Left renal cortex interstitium (tissue), 4 donors: ENCODE results near the gene DPPA2. TPM values are rescaled to one million over a fixed set of nuclear protein-coding genes. Genes with fewer than 3 reads are reported as not detected.
"Not testable (repeated sequence)": the region's sequence is repeated elsewhere in the genome, so short reads cannot be mapped to it uniquely, and the experiment has no call there.

ENCODE experiments used
- DNase-seq, 4 donors: peaks; one replicate each; pipeline ENCODE4 v3.0.0-alpha.2; 2013; ENCODE audit warnings: low read depth in 4 of 4, low spot score in 2 of 4, missing footprints in 1 of 4
- polyA plus RNA-seq, 4 donors: library from polyadenylated mRNA; unstranded; fragments of 120-200 nt; gene quantifications; one replicate each; pipeline ENCODE4 v1.2.1, GENCODE V29; 2013; ENCODE audit not compliant: insufficient read length in 4 of 4

Gene DPPA2, protein sequence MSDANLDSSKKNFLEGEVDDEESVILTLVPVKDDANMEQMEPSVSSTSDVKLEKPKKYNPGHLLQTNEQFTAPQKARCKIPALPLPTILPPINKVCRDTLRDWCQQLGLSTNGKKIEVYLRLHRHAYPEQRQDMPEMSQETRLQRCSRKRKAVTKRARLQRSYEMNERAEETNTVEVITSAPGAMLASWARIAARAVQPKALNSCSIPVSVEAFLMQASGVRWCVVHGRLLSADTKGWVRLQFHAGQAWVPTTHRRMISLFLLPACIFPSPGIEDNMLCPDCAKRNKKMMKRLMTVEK
- polyA plus RNA-seq = 1 to 10 TPM in 3 of 4 donors, under 1 TPM in 1; 0.72 to 1.3 (median 1.1) TPM

DNA sequence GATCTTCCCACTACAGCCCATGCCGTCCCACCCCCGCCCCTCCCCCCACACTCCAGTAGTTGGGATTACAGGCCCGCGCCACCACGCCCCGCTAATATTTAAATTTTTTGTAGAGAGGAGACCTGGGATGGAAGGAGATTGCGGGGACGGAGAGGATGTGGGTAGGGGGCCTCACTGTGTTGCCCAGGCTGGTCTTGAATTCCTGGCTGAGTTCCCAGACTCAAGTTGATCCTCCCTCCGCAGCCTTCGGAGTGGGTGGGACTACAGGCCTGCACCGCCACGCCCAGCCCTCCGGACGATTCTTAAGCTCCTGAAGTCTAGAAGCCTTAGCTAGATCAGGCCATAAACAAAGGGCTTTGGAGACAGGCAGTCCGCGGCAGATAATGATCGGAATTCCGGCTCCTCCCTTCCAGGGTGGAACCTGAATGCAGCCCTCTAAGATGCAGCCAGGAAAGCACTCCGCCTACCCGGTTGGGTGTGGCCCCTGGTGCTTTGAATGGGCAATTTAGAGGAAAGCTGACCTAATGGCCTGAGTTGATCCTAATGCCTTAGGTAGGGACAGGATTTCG is at the start of gene DPPA2:
DPPA2 (minus strand) TSS at position 356 of the 569 bp plus-strand sequence. CDS start 1,975 bp downstream, outside the sequence.
- no peak for DNase-seq

DNA sequence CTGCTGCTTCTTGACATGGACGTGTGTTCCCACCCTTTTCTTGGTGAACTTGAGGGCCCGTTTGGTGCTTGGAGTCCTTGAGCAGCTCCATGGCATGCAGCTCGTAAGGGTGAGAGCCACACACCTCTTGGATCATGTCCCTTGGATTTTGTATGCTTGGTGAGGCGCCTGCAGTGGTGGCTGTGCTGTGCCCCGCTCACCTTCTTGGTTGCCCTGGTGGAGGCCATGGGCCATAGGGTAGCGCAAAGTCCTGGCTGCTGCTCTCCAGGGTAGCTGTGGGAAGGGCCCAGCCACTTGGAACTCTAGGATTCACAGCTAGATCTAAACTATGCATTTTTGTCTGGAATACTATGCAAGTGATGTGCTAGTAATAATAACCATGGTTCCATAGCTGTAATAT is 47.8 kb upstream of the DPPA2 start:
- DNase-seq = no peak

GRCh38 chr3:109363634-109364033 is 47.3 kb upstream of the DPPA2 start:
- no peak for DNase-seq

GRCh38 chr3:109362823-109363222 is 46.5 kb upstream of the DPPA2 start:
- no peak for DNase-seq

GRCh38 chr3:109358809-109359208 is 42.5 kb upstream of the DPPA2 start:
- DNase-seq = not testable (repeated sequence)

GRCh38 chr3:109356442-109357155 is 40.3 kb upstream of the DPPA2 start:
- no peak for DNase-seq

DNA sequence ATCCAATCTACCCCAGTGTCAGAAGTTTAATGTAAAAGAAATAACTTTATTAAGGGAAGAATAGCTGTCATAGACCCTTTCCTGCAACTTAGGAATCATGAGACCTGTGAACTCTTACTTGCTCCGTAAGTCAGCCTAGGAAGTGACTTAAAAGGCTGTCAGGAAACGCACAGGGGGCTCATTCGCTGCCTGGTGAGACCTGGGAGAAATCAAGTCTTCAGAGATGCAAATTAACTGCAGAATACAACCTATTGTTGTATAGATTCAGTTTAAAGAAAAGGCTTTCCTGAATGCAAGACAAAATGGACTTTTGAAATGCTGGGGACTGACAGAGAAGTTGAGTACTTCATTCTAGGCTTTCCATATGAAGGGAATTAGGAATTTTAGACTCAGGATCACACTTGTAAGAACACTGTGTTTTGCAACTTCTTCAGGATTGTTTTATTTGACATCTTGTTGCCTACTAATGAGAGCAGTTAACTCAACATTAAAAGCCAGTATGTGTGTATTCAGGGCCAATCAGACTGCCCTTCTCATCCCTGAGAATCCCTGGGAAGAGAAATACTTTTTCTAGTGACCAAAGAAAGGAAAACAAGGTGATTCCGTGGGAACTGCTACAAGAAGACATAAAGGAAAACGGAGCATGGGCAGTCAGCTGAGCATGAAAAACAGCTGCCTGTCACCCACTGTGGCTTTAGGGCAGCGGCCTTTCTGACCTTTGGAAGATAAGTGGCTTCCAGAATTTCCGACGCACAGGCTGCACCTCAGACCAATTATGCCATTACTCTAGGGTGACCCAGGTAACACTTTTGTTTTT is 39.5 kb upstream of the DPPA2 start:
- no peak for DNase-seq

GRCh38 chr3:109353057-109353456 is 36.7 kb upstream of the DPPA2 start:
- DNase-seq = no peak

GRCh38 chr3:109351231-109351630 is 34.9 kb upstream of the DPPA2 start:
- DNase-seq = no peak

DNA sequence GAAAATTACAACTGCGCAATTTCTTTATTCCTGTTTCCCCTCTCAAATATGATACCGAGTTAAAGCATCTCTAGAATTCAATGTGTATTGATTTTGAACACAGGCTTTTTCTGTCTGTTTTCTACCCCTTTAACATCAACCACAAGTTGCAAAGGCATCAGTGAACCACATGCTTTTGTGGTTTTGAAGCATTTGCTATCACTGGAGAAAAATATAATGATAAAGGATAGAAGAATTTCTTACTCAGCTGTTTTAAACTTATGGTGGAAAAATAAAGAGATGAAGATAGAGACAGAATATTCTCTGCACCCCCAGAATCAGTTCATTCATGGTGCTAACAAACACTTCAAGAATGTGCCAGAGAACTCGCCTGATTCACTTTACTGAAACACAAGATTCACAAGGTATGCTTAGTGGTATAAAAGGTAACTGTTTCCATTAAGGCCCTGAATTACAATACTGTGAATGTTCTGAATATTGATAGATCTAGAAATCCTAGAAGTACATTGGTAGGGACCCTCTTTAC is 30.5 kb upstream of the DPPA2 start:
- no peak for DNase-seq

DNA sequence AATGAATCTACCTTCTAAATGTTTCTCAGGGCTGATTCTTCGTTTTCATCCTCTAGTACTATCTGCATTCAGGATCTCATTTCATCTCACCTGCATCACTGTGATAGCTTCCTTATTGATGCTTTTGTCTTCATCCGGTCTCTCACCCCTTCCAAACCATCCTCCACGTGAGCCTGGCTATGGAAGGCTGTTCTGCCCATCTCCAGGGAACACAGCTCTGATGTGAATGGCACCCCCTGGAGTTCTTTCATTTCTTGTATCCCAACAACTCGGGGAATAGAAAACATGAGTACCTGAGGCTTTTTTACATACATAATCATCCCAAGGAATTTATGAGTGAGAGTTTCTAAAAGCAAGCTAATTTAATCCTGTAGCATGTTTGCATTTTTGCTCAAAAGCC is 29.8 kb upstream of the DPPA2 start:
- no peak for DNase-seq

- DNase-seq = no peak
Observed at GRCh38 chr3:109339714-109340648, 23.7 kb upstream of the DPPA2 start.

- DNase-seq = no peak
Observed at GRCh38 chr3:109339197-109339596, 22.9 kb upstream of the DPPA2 start.

- no peak for DNase-seq
Observed at GRCh38 chr3:109338322-109338721, 22.0 kb upstream of the DPPA2 start.

- DNase-seq = no peak
Observed at GRCh38 chr3:109337393-109337792, 21.1 kb upstream of the DPPA2 start, which contains the start of gene DPPA4. Gene DPPA4, minus strand, starts transcription at chr3:109337546. Its CDS starts 29 bp downstream, at chr3:109337517.

DNA sequence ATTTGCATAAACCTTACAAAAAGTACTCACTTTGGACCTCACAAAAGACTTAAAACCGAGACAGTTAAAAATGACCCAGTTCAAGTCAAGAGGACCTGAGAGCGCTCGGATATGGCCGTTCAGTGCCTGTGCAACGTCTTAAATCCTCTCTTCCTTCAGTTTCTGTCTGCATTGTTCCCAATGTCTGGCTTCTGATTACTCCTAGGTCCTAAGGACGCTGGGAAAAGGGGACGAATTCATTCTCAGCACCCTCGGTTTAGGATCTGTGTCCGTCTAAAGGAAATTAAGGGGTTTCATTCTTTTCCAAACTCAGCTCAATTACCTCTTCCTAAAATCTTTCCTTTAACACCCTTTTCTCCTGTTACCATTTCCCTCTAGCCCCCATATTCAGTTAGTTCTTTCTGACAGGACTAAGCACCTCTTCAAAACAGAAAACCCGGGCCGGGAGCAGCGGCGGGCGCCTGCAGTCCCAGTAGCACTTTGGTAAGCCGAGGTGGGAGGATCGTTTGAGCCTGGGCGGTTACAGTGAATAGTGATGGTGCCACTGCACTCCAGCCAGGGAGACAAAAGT is 20.1 kb upstream of the DPPA2 start:
- no peak for DNase-seq

DNA sequence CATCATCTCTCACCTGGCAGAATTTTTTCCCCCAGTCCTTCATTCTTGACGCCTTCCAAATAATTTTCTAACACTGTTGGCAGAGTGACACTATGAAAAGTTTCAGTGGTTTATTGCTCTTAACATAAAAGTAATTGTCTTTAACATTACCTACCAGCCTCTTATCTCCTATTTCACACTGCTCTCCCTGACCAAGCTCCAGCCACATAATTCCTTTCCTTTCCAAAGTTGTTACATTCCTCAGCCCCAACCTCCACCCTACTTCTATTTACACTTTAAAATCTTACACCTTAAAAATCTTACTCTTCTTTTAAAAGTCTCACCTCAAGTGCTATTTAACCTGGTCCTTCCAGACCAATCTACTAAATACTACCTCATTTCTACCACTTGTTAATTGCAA is 18.3 kb upstream of the DPPA2 start:
- no peak for DNase-seq

DNA sequence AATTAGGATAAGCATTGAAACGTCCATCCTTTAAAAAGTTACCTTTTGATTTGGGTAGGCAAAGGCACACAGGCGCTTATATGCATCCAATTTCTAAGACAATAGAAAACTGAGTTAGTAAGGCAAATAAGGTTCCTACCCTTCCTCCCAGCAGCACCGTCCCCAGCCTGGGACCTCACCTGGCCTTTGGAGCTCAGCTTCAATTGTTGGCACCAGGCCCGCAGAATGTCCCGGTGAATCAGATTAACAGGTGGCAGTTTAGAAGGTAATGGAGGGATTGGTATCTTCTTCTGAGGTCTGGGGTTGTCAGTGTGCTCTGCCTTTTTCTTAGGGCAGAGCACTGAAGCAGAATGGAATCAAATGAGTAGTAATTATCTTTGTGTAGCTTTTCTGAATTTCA is 15.4 kb upstream of the DPPA2 start:
- DNase-seq = no peak

- no peak for DNase-seq
Observed at GRCh38 chr3:109330405-109330804, 14.1 kb upstream of the DPPA2 start.
